HG02678 (cell line): ENCODE results near the gene RCOR1.
A peak's percentile ranks its signal among the peaks of the same experiment; 100 is the strongest.
"Not testable (repeated sequence)": the region's sequence is repeated elsewhere in the genome, so short reads cannot be mapped to it uniquely, and the experiment has no call there.

Experiments
- ATAC-seq: cut with Tn5 transposase; IDR thresholded peaks from one replicate; pipeline ENCODE4 v1.9.1; 2021; ENCODE audit warnings: mild to moderate bottlenecking, moderate library complexity; ENCODE audit not compliant: unreplicated experiment

Gene RCOR1

DNA sequence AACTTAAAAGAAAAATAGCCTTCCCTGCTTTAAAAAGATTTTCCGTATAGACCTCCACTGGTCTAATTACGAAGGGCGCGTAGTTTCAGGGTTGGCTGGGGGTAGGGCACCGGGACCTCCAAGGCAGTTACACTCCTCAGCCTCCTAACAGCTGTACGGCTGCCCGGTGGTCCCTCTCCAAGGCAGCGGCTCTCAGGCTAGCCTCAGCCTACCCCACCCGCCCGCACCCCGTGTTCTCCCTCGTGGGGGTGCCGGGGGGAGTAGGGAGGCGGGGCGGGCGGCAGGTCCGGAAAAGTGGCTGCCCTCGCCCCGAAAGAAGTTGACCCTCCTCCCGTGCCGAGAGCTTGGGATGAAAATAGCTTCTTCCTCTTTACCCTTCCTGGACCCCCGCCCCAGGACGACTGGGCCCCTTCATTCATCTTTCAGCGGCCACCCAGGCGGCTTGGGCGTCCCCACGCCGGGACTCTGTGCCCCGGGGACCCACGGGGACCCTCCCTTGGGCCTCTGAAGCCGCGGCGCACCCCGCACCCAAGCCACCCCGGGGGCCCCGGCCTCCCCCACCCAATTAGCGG is 991 bp upstream of the RCOR1 start:
- ATAC-seq: no peak

DNA sequence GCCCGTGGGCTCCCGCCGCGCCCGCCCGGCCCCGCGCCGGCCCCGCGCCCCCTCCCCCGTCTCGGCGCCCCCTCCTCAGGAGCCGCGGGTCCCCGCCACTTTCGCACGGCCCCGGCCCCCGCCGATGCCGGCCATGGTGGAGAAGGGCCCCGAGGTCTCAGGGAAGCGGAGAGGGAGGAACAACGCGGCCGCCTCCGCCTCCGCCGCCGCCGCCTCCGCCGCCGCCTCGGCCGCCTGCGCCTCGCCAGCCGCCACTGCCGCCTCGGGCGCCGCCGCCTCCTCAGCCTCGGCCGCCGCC is 263 bp downstream of the RCOR1 start:
- peak; percentile 2 for ATAC-seq

DNA sequence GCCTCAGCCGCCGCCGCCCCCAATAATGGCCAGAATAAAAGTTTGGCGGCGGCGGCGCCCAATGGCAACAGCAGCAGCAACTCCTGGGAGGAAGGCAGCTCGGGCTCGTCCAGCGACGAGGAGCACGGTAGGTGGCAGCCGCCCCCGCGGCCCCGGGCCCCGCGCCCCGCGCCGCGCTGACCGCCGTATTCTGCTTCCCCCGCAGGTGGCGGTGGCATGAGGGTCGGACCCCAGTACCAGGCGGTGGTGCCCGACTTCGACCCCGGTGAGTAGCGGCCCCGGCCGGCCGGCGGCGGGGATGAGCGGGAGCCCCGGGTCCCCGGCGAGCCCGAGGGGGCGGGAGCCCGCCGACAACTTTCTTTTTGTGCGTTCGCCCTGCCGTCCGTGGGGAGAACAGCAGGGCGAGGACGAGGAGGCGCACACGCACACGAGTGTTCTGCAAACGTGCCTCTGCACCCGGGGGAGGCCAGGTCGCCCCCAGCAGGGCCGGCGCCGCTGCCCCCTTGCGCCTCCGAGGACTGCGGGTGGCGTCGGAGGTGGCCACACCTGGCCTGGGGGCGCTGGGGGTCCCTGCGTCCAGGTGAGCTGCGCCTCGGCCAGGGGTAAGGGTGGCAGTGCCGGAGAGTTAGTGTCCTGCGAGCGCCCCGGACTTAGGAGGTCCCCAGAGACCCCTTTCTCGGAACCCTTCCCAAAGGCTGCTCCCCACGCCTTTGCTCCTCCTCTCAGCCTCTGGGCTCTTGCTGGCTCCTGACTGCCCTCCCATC is 794 bp downstream of the RCOR1 start:
- ATAC-seq: peak; percentile 14

DNA sequence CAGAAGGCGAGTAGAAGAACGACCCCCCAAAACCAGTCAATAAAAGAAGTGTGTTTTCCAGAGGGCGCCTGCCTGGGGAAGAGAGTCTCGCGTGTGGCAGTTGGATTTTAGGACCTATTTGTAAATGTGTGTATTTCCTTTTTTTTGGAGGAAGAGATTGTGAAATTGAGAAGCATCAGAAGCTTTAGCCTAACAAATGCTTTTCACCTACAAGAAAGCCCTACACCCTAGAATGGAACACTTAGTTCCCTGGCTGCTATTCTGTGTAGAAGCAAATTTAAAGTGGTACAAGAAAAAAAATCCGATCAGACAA is 1.3 kb downstream of the RCOR1 start:
- no peak for ATAC-seq

DNA sequence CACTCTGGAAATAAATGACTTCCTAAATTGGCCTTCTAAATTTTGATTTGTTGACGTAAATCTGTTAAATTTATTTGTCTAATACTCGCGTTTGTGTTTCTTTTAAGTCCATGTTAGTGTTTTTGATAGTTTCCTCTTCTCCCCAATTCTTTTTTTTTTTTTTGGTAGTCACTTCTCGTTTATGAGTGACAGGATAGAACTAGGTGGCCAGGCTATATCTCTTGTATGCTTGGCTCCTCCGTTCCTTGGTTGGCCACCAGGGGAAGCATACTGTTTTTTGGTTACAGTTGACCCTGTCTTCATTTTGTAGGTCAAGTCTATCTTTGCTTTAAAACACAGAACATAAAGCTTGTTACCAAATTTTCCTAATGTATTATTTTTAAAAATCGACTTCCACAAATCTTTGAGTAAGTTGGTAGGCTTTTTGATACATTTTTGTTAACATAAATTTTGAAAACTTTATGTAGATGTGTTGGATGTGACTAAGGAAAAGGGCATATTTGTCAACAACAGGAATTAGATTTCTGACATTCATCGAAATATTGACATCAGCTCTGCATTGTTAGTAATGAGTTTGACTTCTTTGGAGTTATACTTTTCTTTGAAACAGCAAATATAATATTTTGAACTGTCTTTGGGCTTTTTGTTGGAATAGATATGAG is 2.2 kb downstream of the RCOR1 start:
- no peak for ATAC-seq

DNA sequence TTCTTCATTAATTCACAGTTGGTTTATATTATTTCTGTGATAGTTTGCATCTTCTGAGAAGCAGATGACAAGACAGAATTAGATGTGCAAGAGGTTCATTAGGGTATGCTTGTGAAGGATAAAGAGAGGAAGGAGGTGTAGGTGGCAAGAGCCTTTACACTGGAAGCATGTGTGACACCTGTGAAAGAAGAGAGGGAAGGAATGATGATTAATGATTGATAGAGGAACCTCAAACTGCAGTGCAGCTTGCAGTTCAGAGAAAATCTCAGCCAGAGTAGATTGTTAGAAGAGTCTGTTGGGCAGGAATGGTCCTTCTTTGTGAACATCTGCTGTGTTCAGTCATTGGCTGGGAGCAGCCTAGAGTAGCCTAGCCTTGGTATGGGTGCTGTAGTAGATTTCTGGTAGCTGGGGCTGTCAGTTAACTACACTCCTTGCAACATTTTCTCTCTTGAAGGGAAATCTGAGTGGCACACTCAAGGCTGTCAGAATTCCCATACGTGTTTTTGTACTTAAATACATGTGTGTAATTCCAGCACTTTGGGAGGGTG is 9.0 kb downstream of the RCOR1 start:
- no peak for ATAC-seq

DNA sequence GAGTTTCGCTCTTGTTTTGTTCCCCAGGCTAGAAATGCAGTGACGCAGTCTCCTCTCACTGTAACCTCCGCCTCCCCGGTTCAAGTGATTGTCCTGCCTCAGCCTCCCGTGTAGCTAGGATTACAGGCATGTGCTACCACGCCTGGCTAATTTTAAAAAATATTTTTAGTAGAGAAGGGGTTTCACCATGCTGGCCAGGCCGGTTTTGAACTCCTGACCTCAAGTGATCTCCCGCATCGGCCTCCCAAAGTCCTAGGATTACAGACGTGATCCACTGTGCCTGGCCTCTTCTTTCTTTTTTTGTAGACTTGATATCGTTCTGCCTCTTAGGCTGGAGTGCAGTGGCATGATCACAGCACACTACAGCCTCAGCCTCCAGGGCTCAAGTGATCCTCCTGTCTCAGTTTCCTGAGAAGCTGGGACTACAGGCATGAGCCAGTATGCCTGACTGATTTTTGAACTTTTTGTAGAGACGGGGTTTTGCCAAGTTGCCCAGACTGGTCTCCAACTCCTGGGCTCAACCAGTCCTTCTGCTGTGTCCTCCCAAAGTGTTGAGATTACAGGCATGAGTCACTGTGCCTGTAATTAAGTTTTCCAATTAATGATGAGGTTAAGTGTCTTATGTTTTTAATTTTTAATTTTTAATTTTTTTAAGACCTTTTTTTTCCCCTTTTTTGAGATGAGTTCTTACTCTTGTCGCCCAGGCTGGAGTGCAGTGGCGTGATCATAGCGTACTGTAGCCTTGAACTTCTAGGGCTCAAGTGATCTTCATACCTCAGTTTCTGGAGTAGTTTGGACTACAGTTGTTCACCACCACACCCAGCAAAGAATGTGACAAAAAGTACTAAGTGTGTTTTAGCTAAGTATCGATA is 10.2 kb downstream of the RCOR1 start:
- no peak for ATAC-seq

DNA sequence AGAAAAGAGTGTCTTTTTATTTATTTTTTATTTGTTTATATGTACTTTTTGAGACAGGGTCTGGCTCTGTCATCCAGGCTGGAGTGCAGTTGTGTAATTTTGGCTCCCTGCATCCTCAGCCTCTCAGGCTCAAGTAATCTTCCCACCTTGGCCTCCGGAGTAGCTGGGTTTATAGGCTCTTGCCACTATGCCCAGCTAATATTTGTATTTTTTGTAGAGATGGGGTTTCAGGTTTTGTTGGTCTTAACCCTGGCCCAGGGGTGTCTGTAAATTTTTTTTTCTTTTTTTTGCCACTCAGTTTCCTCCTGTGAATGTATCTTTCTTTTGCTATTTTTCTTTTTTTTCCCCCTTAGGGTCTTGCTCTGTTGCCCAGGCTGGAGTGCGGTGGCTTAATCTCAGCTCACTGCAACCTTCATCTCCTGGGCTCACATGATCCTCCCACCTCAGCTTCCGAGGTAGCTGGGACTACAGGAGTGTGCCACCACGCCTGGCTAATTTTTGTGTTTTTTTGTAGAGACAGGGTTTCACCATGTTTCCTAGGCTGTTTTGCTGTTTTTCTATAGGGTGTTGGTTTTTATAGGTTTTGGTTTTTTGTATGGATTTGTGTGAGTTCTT is 11.0 kb downstream of the RCOR1 start:
- ATAC-seq: no peak

DNA sequence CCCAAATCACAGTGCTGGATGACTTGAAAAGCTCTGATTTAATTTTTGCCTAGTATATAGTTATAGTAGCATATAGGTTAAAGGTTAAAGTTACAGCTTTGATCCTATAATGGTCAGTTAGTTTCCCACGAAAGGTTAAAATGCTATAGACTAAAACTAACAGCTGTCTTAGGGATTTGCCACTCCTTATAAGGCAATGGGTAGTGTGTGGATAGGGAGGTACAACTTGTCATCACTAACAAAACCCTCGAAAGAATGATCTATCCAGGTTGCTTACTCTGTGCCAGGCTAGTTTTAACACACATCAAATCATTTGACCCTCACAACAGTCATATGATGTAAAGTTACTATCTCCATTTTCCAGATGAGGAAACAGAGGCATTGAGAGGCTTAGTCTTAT is 11.7 kb downstream of the RCOR1 start:
- ATAC-seq: no peak

DNA sequence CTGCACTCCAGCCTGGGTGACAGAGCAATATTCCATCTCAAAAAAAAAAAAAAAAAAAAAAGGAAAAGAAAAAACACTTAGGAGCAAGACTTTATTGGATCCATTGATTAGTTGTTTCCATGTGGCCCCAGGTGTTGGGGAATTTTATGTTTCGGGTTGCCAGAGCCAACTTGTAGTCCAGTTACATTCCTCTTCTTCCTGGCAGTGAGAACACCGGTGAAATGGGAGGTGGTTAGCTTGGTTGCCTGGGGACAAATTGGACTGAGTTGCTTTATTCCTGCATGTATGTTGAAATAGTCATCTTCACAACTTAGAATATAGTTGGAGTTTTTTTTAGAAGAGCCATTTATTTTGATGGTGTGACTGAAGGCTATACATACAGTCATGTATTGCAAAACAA is 12.6 kb downstream of the RCOR1 start:
- ATAC-seq: no peak

DNA sequence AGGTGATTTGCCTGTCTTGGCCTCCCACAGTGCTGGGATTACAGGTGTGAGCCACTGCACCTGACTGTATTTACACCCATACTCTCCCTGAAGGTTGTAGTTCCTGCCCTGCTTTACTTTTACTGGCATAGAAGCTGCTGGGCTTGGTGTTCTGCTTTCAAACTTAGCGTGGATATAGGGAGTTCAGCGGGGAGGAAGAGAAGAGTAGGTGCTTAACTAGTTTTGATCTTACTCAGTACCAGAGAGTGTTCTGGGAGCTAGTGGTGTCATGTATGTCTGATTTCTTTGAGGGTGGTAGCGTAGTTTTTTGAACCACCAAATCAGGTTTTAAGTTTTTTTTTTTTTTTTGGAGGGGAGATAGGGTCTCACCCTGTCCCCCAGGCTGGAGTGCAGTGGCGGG is 13.8 kb downstream of the RCOR1 start:
- ATAC-seq: peak; percentile 52

DNA sequence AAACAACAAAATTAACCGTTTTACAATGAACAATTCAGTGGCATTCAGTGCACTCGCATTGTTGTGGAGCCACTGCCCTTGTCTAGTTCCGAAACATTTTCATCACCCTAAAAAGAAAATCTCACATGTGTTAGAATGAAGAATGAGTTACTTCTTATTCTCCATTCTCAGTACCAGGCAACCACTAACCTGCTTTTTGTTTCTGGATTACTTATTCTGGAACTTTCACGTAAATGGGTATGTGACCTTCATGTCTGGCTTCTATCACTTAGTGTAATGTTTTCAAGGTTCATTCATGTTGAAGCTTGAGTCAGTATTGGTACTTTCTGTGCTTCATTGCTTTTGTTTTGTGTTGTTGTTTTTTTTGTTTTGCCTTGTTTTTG is 15.6 kb downstream of the RCOR1 start:
- peak; percentile 56 for ATAC-seq

DNA sequence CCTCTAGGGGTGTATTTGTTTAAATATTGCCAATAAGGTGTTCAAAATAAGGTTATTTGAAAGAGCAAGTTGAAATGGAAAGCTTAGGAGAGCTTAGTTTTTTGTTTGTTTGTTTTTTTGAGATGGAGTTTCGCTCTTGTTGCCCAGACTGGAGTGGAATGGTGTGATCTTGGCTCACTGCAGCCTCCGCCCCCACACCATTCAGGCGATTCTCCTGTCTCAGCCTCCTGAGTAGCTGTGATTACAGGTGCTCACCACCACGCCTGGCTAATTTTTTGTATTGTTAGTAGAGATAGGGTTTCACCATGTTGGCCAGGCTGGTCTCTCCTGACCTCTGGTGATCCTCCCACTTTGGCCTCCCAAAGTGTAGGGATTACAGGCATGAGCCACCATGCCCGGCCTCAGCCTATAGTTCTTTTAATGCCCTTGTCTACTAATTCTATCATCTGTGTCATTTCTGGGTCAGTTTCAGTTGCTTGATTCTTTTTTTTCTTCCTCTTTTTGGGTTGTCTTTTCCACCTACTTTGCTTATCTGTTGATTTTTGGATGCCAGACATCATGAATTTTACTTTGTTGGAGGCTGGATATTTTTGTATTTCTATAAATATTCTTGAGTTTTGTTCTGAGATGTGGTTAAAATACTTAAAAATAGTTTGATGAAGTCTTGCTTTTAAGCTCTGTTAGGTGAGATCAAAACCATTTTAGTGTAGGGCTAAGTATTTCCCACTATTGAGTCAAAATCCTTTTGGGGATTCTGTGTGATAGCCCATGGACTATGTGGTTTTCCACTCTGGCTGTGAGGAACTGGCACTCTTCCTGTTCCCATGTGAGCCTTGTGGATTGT is 18.7 kb downstream of the RCOR1 start:
- ATAC-seq: no peak

DNA sequence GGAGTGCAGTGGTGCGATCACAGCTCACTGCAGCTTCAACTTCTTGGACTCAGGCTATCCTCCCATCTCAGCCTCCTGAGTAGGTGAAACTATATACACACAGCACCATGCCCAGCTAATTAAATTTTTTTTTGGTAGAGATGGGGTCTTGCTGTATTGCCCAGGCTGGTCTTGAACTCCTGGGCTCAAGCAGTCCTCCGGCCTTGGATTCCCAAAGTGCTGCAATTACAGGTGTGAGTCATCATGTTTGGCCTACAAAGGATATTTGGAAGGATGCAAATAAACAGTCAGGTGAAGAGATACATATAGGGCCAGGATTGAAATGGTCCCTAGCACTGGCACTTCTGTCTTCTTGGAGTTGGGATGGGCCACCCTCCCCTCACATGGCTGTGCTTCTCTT is 23.9 kb downstream of the RCOR1 start:
- ATAC-seq: no peak

DNA sequence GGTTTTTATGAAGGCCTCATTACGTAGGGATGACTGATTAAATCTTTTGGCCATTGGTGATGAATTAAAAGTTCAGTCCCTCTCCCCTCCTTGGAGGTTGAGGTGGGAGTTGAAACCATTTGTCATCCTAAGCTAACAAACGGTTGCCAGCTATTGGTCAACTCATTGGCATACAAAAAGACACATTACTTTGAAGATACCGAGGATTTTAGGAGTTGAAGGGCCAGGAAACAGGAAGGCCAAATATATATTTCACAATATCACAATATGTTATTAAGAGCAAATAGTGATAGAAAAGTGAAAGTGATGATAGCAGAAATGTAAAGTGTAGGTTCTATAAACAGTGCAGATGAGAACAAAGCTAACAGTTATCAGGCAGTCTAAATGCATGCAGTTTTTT is 24.4 kb downstream of the RCOR1 start:
- no peak for ATAC-seq

DNA sequence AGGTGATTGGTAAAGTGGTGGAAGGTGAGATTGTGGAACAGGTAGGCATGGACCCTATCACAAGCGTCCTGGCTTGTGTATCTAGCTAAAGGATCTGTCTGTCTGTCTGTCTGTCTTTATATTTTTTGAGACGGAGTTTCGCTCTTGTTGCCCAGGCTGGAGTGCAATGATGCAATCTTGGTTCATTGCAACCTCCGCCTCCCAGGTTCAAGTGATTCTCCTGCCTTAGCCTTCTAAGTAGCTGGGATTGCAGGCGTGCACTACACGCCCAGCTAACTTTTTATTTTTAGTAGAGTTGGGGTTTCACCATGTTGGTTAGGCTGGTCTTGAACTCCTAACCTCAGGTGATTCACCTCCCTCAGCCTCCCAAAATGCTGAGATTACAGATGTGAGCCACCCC is 26.6 kb downstream of the RCOR1 start:
- not testable (repeated sequence) for ATAC-seq

DNA sequence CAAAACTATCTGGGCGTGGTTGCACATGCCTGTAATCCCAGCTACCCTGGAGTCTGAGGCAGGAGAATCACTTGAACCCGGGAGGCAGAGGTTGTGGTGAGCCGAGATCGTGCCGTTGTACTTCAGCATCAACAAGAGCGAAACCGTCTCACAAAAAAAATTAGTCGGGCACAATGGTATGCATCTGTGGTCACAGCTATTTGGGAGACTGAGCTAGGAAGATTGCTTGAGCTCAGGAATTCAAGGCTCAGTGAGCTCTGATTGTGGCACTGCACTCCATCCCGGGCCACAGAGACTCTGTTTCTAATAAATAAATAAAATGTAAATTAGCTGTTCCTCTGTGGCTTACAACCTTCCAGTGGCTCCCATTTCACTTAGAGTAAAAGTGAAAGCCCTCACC is 28.0 kb downstream of the RCOR1 start:
- no peak for ATAC-seq

DNA sequence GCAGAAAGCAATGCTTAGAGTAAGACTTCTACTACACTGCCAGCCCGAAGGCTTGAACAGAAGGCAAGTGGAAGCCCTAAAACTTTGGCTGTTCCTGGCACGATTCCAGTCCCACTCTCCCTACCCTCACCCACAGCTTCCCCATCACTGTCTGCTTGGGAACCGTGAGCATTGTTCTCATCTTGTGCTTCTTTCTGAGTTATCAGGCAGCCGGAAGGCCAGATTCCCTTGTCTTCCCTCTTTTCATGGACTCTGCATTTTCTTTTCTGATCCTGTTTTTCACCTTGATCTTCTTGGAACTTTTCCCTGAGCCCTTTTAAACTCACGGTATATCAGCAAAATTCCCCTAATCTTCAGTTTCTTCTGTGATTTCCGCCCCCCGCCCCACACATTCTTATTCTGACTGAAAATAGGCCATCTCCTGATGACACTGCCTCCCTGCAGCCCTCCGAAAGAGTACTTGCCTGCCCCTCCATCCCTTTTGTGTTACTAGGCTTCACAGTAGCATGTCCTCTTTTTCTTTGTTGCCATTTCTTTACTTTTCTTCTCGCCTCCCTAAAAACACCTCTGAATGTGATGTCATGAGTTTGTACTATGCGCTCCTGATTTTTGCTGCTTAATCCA is 29.9 kb downstream of the RCOR1 start:
- ATAC-seq: no peak

DNA sequence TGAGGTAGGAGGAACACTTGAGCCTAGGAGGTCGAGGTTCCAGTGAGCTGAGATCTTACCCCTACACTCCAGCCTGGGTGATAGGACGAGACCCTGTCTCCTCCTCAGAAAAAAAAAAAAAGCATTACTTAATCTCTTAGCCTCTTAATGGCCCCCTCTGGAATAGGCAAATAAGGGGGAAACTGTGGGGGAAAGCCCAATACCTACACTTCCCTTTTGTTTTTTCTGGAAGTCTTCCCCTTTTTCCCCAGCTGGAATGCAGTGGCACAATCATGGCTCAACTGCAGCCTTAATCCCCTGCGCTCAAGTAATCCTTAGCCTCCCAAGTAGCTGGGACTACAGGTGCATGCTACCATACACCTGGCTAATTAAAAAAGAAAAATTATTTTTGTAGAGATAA is 32.2 kb downstream of the RCOR1 start:
- ATAC-seq: no peak
